H9 (cell line): ENCODE data around the gene USP35. TPM values are rescaled to one million over a fixed set of nuclear protein-coding genes. Genes with fewer than 3 reads are reported as not detected.

Experiments
- DNase-seq: peaks from one replicate; pipeline ENCODE4 v3.0.0-alpha.2; 2017
- H2AFZ ChIP-seq: one replicate; pipeline ENCODE4 v1.6.1; 2013; ENCODE audit warnings: mild to moderate bottlenecking, low read length, control low read depth, moderate library complexity
- H2AK5ac ChIP-seq: 2 replicates; pipeline ENCODE4 v1.6.1; 2013; ENCODE audit warnings: low read length, control low read depth, mixed read lengths; ENCODE audit not compliant: insufficient read length
- H2BK120ac ChIP-seq: one replicate; pipeline ENCODE4 v1.6.1; 2013; ENCODE audit warnings: low read depth, mild to moderate bottlenecking, low read length, control low read depth, inconsistent platforms; ENCODE audit not compliant: poor library complexity, severe bottlenecking
- H2BK12ac ChIP-seq: 2 replicates; pipeline ENCODE4 v1.6.1; 2013; ENCODE audit warnings: low read length, control low read depth, mixed read lengths, low read depth; ENCODE audit not compliant: insufficient read length
- H2BK15ac ChIP-seq: 2 replicates; pipeline ENCODE4 v1.6.1; 2013; ENCODE audit warnings: low read depth, low read length, control low read depth
- H2BK20ac ChIP-seq: one replicate; pipeline ENCODE4 v1.6.1; 2013; ENCODE audit warnings: low read depth, mild to moderate bottlenecking, low read length, control low read depth, inconsistent platforms; ENCODE audit not compliant: poor library complexity, severe bottlenecking
- H2BK5ac ChIP-seq: 2 replicates; pipeline ENCODE4 v1.6.1; 2013; ENCODE audit warnings: low read length, control low read depth, mixed read lengths; ENCODE audit not compliant: insufficient read length
- H3K14ac ChIP-seq: 2 replicates; pipeline ENCODE4 v1.6.1; 2013; ENCODE audit warnings: low read length, control low read depth; ENCODE audit not compliant: insufficient read depth
- H3K18ac ChIP-seq: 2 replicates; pipeline ENCODE4 v1.6.1; 2013; ENCODE audit warnings: low read depth, mild to moderate bottlenecking, mixed read lengths, low read length, control low read depth; ENCODE audit not compliant: insufficient read length
- H3K23ac ChIP-seq: 2 replicates; pipeline ENCODE4 v1.6.1; 2013; ENCODE audit warnings: low read length, control low read depth, mixed read lengths, low read depth; ENCODE audit not compliant: insufficient read length
- H3K23me2 ChIP-seq: 2 replicates; pipeline ENCODE4 v1.6.1; 2013; ENCODE audit warnings: low read depth, mild to moderate bottlenecking, mixed read lengths, low read length, control low read depth; ENCODE audit not compliant: insufficient read length, poor library complexity, severe bottlenecking
- H3K27ac ChIP-seq: 2 replicates; pipeline ENCODE4 v1.5.1; 2013; ENCODE audit warnings: low read length, control low read depth, mixed read lengths, low read depth; ENCODE audit not compliant: insufficient read length
- H3K27me3 ChIP-seq: 2 replicates; pipeline ENCODE4 v1.6.1; 2013; ENCODE audit warnings: low read length, control low read depth, inconsistent platforms; ENCODE audit not compliant: insufficient read depth
- H3K4ac ChIP-seq: 2 replicates; pipeline ENCODE4 v1.6.1; 2013; ENCODE audit warnings: low read depth, mild to moderate bottlenecking, control low read depth, inconsistent platforms, low read length, moderate library complexity
- H3K4me1 ChIP-seq: 2 replicates; pipeline ENCODE4 v1.6.1; 2013; ENCODE audit warnings: low read length, control low read depth, inconsistent platforms; ENCODE audit not compliant: insufficient read depth
- H3K4me2 ChIP-seq: 2 replicates; pipeline ENCODE4 v1.6.1; 2013; ENCODE audit warnings: low read length, control low read depth, mixed read lengths; ENCODE audit not compliant: insufficient read length, insufficient read depth
- H3K56ac ChIP-seq: 2 replicates; pipeline ENCODE4 v1.6.1; 2013; ENCODE audit warnings: low read depth, mild to moderate bottlenecking, mixed read lengths, low read length, control low read depth; ENCODE audit not compliant: insufficient read length
- H3K79me1 ChIP-seq: 2 replicates; pipeline ENCODE4 v1.6.1; 2013; ENCODE audit warnings: low read depth, mild to moderate bottlenecking, moderate library complexity, low read length, control low read depth, inconsistent platforms; ENCODE audit not compliant: insufficient read depth, poor library complexity, severe bottlenecking
- H3K79me2 ChIP-seq: 2 replicates; pipeline ENCODE4 v1.6.1; 2013; ENCODE audit warnings: low read length, control low read depth, inconsistent platforms; ENCODE audit not compliant: insufficient read depth
- H3K9ac ChIP-seq: 2 replicates; pipeline ENCODE4 v1.6.1; 2013; ENCODE audit warnings: low read length, control low read depth, mixed read lengths; ENCODE audit not compliant: insufficient read length; ENCODE audit errors: extremely low read depth
- H3K9me3 ChIP-seq: one replicate; pipeline ENCODE4 v1.6.1; 2013; ENCODE audit warnings: low read depth, low read length, inconsistent platforms; ENCODE audit not compliant: control insufficient read depth
- H3T11ph ChIP-seq: one replicate; pipeline ENCODE4 v1.6.1; 2013; ENCODE audit warnings: mild to moderate bottlenecking, low read length, control low read depth, inconsistent platforms
- H4K20me1 ChIP-seq: one replicate; pipeline ENCODE4 v1.6.1; 2013; ENCODE audit not compliant: control insufficient read depth, insufficient read length, insufficient read depth
- H4K5ac ChIP-seq: 2 replicates; pipeline ENCODE4 v1.6.1; 2013; ENCODE audit warnings: low read depth, mild to moderate bottlenecking, mixed read lengths, low read length, control low read depth; ENCODE audit not compliant: insufficient read length
- H4K8ac ChIP-seq: replicated peaks from 2 replicates; pipeline ENCODE4 v1.6.1; 2013; ENCODE audit warnings: low read length, control low read depth, mixed read lengths, low read depth; ENCODE audit not compliant: insufficient read length
- H4K91ac ChIP-seq: 2 replicates; pipeline ENCODE4 v1.6.1; 2013; ENCODE audit warnings: low read depth, mild to moderate bottlenecking, moderate library complexity, mixed read lengths, low read length, control low read depth; ENCODE audit not compliant: insufficient read length
- H3K27ac Mint-ChIP-seq, 3 experiments: 2 replicates in 2 of 3; 3 replicates in 1 of 3; pipeline ENCODE4 v1.8.0; 2020 to 2021; ENCODE audit warnings: mixed read lengths in 3 of 3, mild to moderate bottlenecking in 1 of 3, moderate library complexity in 1 of 3
- H3K27me3 Mint-ChIP-seq: 2 replicates; pipeline ENCODE4 v1.8.0; 2021; ENCODE audit warnings: low read depth, mild to moderate bottlenecking, moderate library complexity, mixed read lengths
- H3K36me3 Mint-ChIP-seq, 3 experiments: 2 replicates in 2 of 3; 3 replicates in 1 of 3; pipeline ENCODE4 v1.8.0; 2020 to 2021; ENCODE audit warnings: low read depth in 3 of 3, mixed read lengths in 3 of 3; ENCODE audit not compliant: insufficient read depth in 1 of 3
- H3K4me1 Mint-ChIP-seq, 2 experiments: 2 replicates each; pipeline ENCODE4 v1.8.0; 2020; ENCODE audit warnings: mixed read lengths in 2 of 2
- H3K4me3 Mint-ChIP-seq, 2 experiments: 2 replicates in 1 of 2; 3 replicates in 1 of 2; pipeline ENCODE4 v1.8.0; 2020 to 2021; ENCODE audit warnings: mild to moderate bottlenecking in 2 of 2, mixed read lengths in 2 of 2, moderate library complexity in 1 of 2
- H3K9me3 Mint-ChIP-seq, 2 experiments: 2 replicates in 1 of 2; 3 replicates in 1 of 2; pipeline ENCODE4 v1.8.0; 2020; ENCODE audit warnings: mild to moderate bottlenecking in 2 of 2, mixed read lengths in 2 of 2, moderate library complexity in 1 of 2
- WGBS: extraction: QIAGEN DNeasy Blood & Tissue Kit; methylation state at CpG from one replicate; pipeline ENCODE4 v1.1.7; 2013; ENCODE audit warnings: missing lambda C conversion rate, low lambda C conversion rate, mixed read lengths; ENCODE audit not compliant: insufficient read length; ENCODE audit errors: extremely low coverage; 5-methylcytosine and 5-hydroxymethylcytosine counted together
- total RNA-seq: library from RNA; stranded (reverse); gene quantifications from 2 replicates; pipeline ENCODE4 v1.2.1, GENCODE V29; 2021
- TF ChIP-seq, protein P1 (sequence below): fragments of 200-600 bp; sonication (generic); conservative IDR thresholded peaks from 3 replicates; pipeline ENCODE4 v1.8.0; 2021; ENCODE audit warnings: antibody characterized with exemption, mild to moderate bottlenecking

The USP35 gene
- total RNA-seq, 1 experiment from 2014 or later: 6.8 TPM

GRCh38 chr11:78203184-78203583 is 14.5 kb downstream of the USP35 start:
- no peak overlapping the region for H3K27ac Mint-ChIP-seq

More at GRCh38 chr11:78203184-78203583, 14.5 kb downstream of the USP35 start:
- Histone ChIP-seq H4K20me1 (no peaks in the 10 kb centered on the region), H3K79me1 (no peaks in the 10 kb centered on the region), H2BK12ac (no peak overlapping the region), H2AK5ac (no peak overlapping the region), H2BK15ac (no peak overlapping the region), H3K4ac (no peak overlapping the region), H3K27me3 (no peaks in the 10 kb centered on the region), H3K4me1 (no peaks in the 10 kb centered on the region), H3K79me2 (no peaks in the 10 kb centered on the region), H2AFZ (no peak overlapping the region), H3K14ac (no peak overlapping the region), H3K9ac (no peak overlapping the region), H2BK20ac (no peak overlapping the region), H3K4me2 (no peak overlapping the region), H2BK5ac (no peak overlapping the region), H4K8ac (no peak overlapping the region), H3T11ph (no peak overlapping the region), H4K5ac (no peak overlapping the region), H3K27ac (no peak overlapping the region), H3K18ac (no peak overlapping the region), H2BK120ac (no peak overlapping the region), H3K9me3 (no peaks in the 10 kb centered on the region), H3K23me2 (no peaks in the 10 kb centered on the region), H3K23ac (no peak overlapping the region), H4K91ac (no peak overlapping the region), H3K56ac (no peak overlapping the region)
- no peaks in the 10 kb centered on the region for H3K9me3 Mint-ChIP-seq
- TF ChIP-seq, protein P1, sequence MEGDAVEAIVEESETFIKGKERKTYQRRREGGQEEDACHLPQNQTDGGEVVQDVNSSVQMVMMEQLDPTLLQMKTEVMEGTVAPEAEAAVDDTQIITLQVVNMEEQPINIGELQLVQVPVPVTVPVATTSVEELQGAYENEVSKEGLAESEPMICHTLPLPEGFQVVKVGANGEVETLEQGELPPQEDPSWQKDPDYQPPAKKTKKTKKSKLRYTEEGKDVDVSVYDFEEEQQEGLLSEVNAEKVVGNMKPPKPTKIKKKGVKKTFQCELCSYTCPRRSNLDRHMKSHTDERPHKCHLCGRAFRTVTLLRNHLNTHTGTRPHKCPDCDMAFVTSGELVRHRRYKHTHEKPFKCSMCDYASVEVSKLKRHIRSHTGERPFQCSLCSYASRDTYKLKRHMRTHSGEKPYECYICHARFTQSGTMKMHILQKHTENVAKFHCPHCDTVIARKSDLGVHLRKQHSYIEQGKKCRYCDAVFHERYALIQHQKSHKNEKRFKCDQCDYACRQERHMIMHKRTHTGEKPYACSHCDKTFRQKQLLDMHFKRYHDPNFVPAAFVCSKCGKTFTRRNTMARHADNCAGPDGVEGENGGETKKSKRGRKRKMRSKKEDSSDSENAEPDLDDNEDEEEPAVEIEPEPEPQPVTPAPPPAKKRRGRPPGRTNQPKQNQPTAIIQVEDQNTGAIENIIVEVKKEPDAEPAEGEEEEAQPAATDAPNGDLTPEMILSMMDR: no peak
- no peak overlapping the region for H3K4me3 Mint-ChIP-seq
- H3K36me3 Mint-ChIP-seq: peaks cover 0 to 10% (median 0%) of the 10 kb centered on the region in 3 experiments; a peak in 4 of 7 replicates
- peaks cover 10 to 16% of the 10 kb centered on the region in 2 experiments for H3K4me1 Mint-ChIP-seq
- WGBS: no CpG with 5 or more reads among the region's 10 CpGs
- H3K27me3 Mint-ChIP-seq: no peaks in the 10 kb centered on the region
- no peak for DNase-seq
